Measurements from ENCODE around the gene SERPIND1.
"Not testable (repeated sequence)": the region's sequence is repeated elsewhere in the genome, so short reads cannot be mapped to it uniquely, and the experiment has no call there.

SERPIND1 gene

GRCh38 chr22:20773793-20774212, at the start of gene SERPIND1:
SERPIND1 (plus strand) TSS chr22:20774113; CDS start chr22:20779313, 5,200 bp downstream.
- no peak for DNase-seq

GRCh38 chr22:20724676-20725454, 49.0 kb upstream of the SERPIND1 start:
- no peak for DNase-seq

- no peak for DNase-seq
Measured at GRCh38 chr22:20725987-20726558, 47.8 kb upstream of the SERPIND1 start.

- DNase-seq: no peak
Measured at GRCh38 chr22:20727118-20728015, 46.5 kb upstream of the SERPIND1 start.

DNA sequence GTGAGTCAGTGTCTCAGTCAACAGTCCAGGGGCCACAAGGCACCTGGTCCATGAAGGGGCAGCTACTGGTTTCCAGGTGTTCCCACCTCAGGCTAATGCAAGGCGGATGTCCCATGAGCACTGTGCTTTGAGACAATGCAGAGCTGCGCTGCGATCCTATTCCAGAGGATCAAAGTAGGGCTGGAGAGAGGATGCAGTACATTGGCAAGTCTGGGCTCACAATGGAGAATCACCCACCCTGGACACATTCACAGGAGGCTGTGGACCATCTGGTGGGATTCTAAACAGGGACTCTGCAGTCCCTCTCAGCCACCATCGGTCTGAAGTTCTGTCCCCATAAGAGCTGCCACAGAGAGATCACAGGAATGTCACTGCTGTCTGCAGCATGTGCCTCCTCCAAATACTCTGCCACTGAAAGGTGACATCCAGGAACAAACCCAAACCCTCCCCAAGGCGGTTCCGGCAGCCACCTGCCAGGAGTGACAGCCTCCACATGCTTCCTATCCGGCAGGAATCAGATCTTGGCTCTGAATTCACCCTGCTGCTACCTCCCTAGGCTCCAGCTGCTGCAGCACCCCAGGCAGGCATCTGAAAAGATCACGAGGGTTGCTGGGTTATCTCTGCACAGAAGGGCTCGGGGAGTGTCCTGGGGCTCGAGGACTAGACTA, 45.3 kb upstream of the SERPIND1 start:
- DNase-seq: no peak

- no peak for DNase-seq
Measured at GRCh38 chr22:20729194-20729593, 44.7 kb upstream of the SERPIND1 start.

- not testable (repeated sequence) for DNase-seq
Measured at GRCh38 chr22:20732431-20732830, 41.5 kb upstream of the SERPIND1 start.

- DNase-seq: not testable (repeated sequence)
Measured at GRCh38 chr22:20735356-20736162, 38.4 kb upstream of the SERPIND1 start.

DNA sequence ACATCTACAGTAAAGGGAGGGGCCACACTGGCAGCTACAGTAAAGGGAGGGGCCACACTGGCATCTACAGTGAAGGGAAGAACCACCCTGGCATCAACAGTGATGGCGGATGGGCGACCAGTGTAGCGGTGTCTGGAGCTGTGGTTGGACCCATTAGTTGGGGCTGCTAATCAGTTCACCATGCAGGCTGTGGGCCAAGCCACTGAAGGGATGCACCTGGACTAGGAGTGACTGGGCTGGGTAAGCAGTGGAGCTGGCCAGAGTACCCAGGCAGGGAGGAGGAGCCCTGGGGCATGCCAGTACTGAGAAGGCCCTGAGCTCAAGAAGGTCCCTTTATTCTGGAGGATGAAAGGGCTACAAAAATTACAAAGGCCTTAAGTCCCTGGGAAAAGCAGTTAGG, 37.0 kb upstream of the SERPIND1 start:
- not testable (repeated sequence) for DNase-seq

DNA sequence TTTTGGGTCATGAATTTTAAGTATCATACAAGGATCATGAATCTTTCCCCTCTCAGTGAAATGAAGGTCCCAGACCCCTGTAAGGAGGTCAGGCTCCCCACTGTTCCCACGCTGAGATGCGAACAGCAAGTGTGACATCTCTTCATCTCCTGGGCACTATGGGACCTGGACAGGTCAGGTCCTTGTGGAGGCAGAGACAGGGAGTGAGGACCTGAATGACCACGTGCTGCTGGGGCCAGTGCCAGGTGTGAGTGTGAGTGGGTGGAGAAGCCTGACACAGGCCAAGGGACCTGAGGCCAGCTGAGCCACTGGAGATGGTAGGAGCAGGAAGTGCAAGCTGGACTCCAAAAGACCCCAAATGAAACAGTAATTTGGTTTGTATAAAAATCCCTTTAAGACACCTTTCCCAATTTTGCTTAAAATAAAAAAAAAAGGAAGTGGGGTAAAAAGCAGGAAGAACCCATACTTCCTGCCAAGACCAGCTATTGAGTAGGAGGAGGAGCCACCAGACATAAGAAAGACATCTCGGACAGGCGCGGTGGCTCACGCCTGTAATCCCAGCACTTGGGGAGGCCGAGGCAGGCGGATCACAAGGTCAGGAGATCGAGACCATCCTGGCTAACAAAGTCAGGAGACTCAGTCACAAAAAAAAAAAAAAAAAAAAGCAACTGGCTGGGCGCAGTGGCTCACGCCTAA, 35.4 kb upstream of the SERPIND1 start:
- no peak for DNase-seq

- no peak for DNase-seq
Measured at GRCh38 chr22:20740222-20740951, 33.5 kb upstream of the SERPIND1 start.

DNA sequence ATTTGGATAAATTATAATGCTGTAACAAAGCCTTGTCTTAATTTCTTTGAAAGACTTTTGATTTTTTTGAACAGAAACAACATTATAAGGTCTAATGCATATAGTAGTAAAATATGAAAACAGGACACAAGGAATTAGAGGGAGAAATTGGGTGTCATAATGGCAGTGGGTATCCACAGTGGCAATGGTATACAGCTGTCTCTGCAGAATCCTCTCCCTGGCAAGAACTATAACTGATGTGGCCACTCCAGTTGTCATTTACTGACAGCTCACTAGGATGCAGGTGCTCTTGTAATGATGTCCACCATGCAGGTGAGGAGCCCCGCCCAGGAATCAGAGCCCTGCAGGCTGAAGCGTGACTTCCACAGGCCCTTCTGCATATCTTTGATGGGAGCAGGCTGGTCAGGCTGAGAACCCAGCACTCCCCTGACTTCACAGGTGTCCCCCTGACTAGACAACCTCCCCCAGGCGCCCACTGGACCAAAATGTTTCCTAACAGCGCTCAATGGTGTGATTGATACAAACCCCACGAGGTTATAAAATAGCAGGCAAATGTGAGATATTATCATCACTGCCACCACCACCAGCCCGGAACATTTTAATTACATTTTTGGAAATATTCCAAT, 32.8 kb upstream of the SERPIND1 start:
- DNase-seq: no peak

- no peak for DNase-seq
Measured at GRCh38 chr22:20741634-20742581, 32.0 kb upstream of the SERPIND1 start.

GRCh38 chr22:20742764-20743163, 31.1 kb upstream of the SERPIND1 start:
- no peak for DNase-seq

DNA sequence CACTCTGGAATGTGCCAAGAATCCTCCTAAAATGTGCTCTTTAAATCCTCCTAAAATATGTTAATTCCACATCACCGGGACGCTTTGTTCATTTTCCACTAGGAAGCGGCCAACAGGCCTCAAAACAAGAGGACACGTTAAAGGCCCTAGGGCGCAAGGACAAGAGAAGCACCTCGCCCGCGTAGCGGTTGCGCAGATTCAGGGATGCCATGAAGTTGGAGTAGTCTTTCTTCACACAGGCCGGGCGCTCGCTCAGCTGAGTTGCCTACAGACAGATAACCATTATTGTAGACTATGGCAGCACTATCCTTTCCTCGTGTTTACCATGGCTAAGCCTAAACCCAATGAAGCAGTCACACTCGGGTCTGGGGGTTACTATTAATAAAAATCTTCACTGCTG, 29.5 kb upstream of the SERPIND1 start:
- no peak for DNase-seq

GRCh38 chr22:20745119-20745518, 28.8 kb upstream of the SERPIND1 start:
- DNase-seq: no peak

DNA sequence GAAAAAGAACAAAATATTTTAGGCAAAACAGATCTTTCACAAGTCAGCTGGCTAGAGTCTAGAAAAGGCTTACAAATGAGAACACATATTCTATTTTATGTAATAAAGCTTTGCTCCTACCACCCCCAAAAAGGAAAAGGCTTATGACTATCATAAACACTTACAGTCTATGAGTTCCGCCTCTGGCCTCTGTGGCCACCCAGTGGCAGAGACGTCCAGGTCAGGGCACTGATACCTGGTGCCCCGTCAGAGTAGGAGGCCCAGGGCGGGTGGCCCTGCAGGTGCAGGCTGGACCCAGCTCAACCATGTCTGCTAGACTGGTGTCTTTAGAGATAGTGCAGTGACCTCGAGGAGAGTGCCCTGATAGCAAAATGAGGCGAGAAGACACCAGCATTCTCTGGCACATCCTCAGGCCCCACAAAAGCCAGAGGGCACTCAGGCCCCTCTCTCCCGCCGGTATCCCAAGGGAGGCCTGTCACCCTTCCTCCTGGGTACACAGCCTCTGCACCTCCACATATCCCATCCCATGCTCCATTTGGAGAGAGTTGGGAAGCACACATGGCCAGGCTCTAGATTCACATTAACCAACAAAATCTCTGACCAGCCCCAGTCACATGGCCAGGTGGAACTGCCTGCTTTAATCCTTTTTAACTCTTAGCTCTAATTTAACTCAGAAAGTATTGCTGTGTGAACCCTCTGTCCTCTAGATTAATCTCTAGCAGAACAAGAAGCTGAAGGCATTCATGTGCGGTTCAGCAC, 27.3 kb upstream of the SERPIND1 start:
- no peak for DNase-seq

DNA sequence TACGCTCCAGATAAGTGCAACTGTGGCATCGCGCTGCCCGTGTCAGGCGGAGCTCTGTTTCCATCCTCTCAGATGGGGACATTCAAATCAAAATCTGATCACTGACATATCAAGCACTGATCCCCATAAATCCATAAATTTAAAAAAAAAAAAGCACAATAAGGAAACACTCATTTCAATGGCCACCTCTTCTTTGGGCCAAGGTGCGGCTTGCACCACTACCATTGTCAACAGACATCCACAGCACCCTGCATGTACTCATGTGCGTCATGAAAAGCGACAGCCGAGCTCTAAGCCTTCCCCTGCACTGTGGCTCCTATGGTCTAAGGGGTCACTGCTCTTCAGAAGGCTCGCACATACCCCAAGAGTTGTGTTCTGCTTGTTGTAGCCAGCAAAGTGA, 26.7 kb upstream of the SERPIND1 start:
- no peak for DNase-seq

Measured in activated CD4-positive, alpha-beta T cell treated with anti-CD3 and anti-CD28 coated beads for 1 hour (primary cell).